ENCODE results near the gene CD151. TPM values are rescaled to one million over a fixed set of nuclear protein-coding genes. Genes with fewer than 3 reads are reported as not detected.

Gene CD151
- 316 TPM for polyA plus RNA-seq (2013, experiment 1 of 2; ENCODE audit: insufficient read length)
- polyA plus RNA-seq (2013, experiment 2 of 2; ENCODE audit: insufficient read length) = 340 TPM

GRCh38 chr11:832529-833113 is at the start of gene CD151:
CD151 (plus strand) TSS chr11:832952; CDS start chr11:836070, 3,118 bp downstream.
- DNase-seq = peak; percentile 58

GRCh38 chr11:783581-784015 is 49.2 kb upstream of the CD151 start:
- DNase-seq = peak; percentile 87

GRCh38 chr11:786235-787083 is 46.3 kb upstream of the CD151 start:
- no peak for DNase-seq

GRCh38 chr11:787084-787675 is 45.6 kb upstream of the CD151 start:
- no peak for DNase-seq

GRCh38 chr11:788009-788640 is 44.6 kb upstream of the CD151 start:
- DNase-seq = no peak

GRCh38 chr11:788953-789940 is 43.5 kb upstream of the CD151 start:
- no peak for DNase-seq

- DNase-seq = peak; percentile 49
Measured at GRCh38 chr11:789943-790342, 42.8 kb upstream of the CD151 start, which contains the start of gene CEND1. CEND1 (minus strand) TSS chr11:790090; CDS start chr11:788576, 1,514 bp downstream.

GRCh38 chr11:790721-791564 is 41.8 kb upstream of the CD151 start:
- DNase-seq = no peak

- no peak for DNase-seq
Measured at GRCh38 chr11:791658-792534, 40.9 kb upstream of the CD151 start.

GRCh38 chr11:792535-792821 is 40.3 kb upstream of the CD151 start:
- no peak for DNase-seq

- DNase-seq = no peak
Measured at GRCh38 chr11:792873-793272, 39.9 kb upstream of the CD151 start.

- DNase-seq = no peak
Measured at GRCh38 chr11:793556-793955, 39.2 kb upstream of the CD151 start.

GRCh38 chr11:794013-794765 is 38.6 kb upstream of the CD151 start:
- DNase-seq = no peak

- no peak for DNase-seq
Measured at GRCh38 chr11:794766-795633, 37.8 kb upstream of the CD151 start.

- DNase-seq = peak; percentile 87
Measured at GRCh38 chr11:795634-796564, 36.9 kb upstream of the CD151 start.

- no peak for DNase-seq
Measured at GRCh38 chr11:796565-797295, 36.0 kb upstream of the CD151 start.

Data from fibroblast of skin of abdomen (primary cell).